HG03039 (cell line): ENCODE data around the gene IL17C.
"Not testable (repeated sequence)": the region's sequence is repeated elsewhere in the genome, so short reads cannot be mapped to it uniquely, and the experiment has no call there.

Source experiments
- ATAC-seq: cut with Tn5 transposase; IDR thresholded peaks from one replicate; pipeline ENCODE4 v1.9.1; 2021; ENCODE audit warnings: mild to moderate bottlenecking, moderate library complexity; ENCODE audit not compliant: unreplicated experiment

Gene IL17C

DNA sequence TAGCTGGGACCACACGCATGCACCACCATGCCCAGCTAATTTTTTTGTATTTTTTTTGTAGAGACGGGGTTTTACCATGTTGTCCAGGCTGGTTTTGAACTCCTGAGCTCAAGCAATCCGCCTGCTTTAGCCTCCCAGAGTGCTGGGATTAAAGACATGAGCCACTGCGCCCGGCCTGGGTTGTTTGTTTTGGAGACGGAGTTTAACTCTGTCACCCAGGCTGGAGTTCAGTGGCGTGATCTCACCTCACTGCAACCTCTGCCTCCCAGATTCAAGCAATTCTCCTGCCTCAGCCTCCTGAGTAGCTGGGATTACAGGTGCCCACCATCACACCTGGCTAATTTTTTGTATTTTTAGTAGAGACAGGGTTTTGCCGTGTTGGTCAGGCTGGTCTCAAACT is 28.9 kb upstream of the IL17C start:
- not testable (repeated sequence) for ATAC-seq

DNA sequence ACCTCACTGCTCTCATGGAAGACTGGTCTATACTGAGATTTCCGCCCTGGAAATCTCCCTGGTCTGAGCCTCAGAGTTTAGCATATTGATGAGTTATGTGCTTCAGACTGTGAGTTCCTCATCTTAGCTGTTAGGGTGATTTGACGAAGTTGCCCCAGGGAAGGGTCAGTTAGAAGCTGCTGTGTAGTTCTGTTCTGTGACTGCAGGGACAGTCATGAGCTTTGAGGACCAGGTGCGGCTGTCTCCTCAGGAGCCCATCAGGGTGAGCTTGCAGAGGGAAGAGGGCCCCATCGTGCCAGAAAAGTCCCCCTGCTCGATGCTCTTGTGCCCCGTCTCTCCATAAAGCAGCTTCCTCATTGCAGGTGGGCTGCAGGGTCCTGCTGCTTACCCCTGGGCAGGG is 28.3 kb upstream of the IL17C start:
- no peak for ATAC-seq

GRCh38 chr16:88610909-88611812 is 27.2 kb upstream of the IL17C start:
- no peak for ATAC-seq

- ATAC-seq: no peak
Measured at GRCh38 chr16:88613293-88613692, 25.1 kb upstream of the IL17C start.

DNA sequence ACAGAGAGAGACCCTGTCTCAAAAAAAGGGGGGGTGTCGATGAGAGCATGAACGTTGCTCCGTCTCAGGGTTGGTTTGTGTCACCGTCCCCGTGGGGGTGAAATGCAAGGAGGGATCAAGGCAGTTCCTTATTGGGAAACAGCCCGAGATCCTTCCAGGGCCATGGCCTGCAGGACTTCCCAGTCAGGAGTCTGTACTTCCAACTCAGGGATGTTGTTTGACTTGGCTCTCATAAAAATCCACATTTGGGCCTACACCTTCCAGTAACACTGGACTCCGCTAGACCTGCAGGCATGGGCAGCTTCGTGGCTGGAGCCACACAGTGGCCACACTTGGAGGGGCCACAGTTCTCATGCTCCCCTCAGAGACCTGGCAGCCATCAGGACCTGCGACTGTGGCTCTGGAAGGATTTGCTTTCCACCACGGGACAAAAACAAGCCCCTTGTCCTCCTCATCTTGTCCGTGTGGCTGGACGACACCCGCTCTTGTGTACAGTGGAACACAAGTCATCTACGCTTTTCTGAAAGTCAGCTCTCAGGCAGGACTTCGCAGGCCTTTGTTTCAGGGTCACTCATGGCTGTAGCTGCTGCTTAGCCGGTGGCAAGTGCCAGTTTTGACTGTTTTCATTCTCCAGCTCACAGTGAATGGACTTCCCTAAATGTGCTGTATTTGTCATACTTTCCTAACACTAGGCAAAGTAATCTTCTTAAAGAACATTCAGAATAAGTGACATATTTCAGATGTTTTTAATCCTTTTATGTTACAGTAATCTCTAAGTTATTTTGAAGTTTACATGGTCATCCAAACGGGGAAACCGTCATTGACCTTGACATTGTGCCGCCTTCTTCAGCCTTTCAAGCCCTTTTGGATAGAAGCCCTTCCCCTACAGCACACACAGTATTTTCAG is 24.2 kb upstream of the IL17C start:
- ATAC-seq: no peak

- ATAC-seq: no peak
Measured at GRCh38 chr16:88614818-88615580, 23.4 kb upstream of the IL17C start.

DNA sequence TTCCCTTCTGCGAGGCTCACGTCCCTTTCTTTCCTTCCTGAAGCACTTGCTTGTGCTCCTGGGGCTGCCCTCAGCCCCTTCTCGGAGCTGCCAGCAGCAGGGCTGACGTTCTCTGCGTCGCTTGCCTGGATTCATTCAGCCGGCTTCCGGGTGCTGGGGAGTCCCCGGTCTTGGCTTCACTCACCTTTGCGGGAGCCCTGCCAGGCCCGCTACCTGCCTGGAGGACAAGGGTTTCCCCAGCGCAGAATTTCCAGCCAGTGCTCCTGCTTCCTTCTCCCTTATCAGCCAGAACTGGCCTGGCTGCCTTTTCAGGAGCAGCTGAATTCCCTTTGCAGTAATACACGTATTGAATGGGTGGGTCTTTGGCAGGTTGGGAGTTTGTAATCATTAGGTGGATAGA is 22.1 kb upstream of the IL17C start:
- ATAC-seq: no peak

GRCh38 chr16:88616736-88617135 is 21.6 kb upstream of the IL17C start:
- ATAC-seq: no peak

- no peak for ATAC-seq
Measured at GRCh38 chr16:88617268-88618031, 20.9 kb upstream of the IL17C start.

GRCh38 chr16:88618182-88618955 is 20.0 kb upstream of the IL17C start:
- no peak for ATAC-seq

DNA sequence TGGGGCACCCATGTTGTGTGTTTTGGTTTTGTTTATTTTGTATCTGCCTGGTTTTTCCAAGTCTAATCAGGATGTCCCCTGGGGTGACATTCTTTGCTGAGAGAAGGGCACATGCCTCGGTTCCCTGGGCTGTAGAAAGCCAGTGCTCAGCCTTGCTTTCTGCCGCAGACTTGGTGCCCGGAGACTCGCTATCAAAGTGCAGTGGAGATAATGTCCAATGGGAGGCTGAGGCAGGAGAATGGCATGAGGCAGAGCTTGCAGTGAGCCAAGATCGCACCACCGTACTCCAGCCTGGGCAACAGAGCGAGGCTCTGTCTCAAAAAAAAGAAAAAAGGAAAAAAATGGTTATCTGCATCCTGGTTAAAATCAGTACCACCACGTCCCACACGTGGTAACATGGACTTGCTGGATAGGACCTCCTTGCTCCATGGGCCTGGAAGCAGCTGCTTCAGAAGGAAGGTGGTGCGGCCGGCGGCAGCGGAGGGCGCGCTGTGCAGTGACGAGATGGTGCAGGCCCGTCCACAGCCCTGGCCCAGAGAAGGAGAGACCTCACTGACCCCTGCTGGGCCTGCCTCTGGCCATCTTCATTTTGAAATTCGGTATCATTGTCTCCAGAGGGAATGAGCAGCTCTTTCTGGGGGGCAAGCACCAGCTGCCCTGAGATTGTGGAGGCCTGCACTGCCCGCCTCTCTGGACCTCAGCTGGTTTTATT is 19.3 kb upstream of the IL17C start:
- ATAC-seq: no peak

DNA sequence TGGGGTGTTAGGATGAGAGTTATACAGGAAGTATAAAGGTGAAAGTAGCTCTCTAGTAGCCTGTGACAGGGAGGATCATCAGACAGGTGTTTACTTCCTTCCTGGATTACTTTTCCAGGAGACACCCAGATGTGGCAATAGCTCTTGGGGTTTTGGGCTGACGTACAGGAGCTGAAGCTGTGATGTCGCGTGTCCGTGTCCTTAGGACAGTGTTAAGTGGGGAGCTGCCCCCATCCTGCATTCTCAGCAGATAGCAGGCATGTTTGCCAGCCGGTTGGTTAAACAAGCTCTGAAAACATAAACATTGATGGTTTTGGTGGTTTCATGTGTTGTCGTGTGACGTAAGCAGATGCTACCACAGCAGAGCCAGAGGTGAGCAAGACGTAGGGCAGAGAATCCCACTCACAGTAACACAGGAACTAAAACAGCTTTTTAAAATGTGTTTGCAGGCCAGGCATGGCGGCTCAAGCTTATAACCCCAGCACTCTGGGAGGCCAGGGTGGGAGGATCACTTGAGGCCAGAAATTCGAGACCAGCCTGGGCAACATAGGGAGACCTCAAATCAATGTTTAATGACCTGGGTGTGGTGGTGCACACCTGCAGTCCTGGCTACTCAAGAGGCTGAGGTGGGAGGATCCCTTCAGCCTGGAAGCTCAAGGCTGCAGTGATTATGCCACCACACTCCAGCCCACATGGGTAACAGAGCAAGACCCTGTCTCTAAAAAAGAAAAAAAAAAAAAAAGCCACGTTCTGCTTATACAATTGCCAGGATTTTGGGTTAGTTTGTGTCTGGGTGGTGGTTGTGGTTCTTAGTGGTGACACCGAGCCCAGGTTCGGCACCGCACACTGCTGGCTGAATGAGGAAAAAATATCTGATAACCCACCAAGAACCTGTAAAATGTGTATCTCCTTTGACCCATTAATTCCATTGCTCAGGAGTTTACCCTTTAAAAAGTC is 18.2 kb upstream of the IL17C start:
- no peak for ATAC-seq

DNA sequence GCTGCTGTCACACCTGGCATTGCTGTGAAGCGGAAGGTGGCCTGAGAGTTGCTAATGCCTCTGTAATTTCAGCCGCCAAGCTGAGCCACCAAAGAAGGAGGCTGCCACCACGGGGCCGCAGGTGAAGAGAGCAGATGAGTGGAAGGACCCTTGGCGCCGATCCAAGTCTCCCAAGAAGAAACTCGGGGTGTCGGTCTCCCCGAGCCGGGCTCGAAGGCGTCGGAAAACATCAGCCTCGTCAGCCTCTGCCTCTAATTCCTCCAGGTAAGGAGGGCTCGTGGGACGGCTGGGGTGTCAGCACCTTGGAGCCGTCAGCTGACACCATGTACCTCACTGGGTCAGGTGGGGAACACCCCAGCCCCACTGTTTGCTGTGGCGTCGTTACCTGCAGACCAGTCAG is 16.2 kb upstream of the IL17C start:
- no peak for ATAC-seq

- no peak for ATAC-seq
Measured at GRCh38 chr16:88622866-88623265, 15.5 kb upstream of the IL17C start.

DNA sequence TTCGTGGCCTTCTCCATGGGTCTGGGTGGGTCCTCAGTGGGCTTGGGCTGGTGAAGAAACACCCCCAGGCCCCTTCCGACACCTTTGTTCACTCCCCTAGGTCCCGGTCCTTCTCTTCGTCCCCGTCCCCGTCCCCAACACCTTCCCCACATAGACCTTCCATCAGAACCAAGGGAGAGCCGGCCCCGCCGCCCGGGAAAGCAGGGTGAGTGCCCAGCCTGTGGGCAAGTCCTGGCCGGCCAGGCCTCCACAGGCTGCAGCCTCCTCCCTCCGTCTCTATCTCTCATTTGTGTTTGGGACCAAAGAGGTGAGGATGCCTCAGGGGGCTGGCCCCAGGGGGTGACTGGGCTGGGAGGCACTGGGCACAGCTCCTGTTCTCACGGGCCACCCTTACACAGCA is 14.5 kb upstream of the IL17C start:
- no peak for ATAC-seq

GRCh38 chr16:88624481-88624880 is 13.9 kb upstream of the IL17C start:
- no peak for ATAC-seq

GRCh38 chr16:88624977-88625576 is 13.3 kb upstream of the IL17C start:
- no peak for ATAC-seq
